NB4 (cell line): ENCODE measurements around the gene MUSK.
"Not testable (repeated sequence)": the region's sequence is repeated elsewhere in the genome, so short reads cannot be mapped to it uniquely, and the experiment has no call there.

ENCODE experiments used
- DNase-seq: peaks from one replicate; pipeline ENCODE4 v3.0.0; 2010; ENCODE audit warnings: low read depth
- H3K4me3 ChIP-seq: one replicate; pipeline ENCODE4 v1.5.1; 2011; ENCODE audit warnings: mild to moderate bottlenecking, low read depth, low read length, moderate library complexity
- CTCF ChIP-seq: IDR thresholded peaks from one replicate; pipeline ENCODE4 v1.5.1; 2012; ENCODE audit warnings: low read depth, low read length
- MAX ChIP-seq: IDR thresholded peaks from 2 replicates; pipeline ENCODE4 v1.6.1; 2011; ENCODE audit warnings: low read depth, low read length
- MYC ChIP-seq: IDR thresholded peaks from 2 replicates; pipeline ENCODE4 v1.6.1; 2011; ENCODE audit warnings: low read depth, low read length
- POLR2A ChIP-seq: IDR thresholded peaks from 2 replicates; pipeline ENCODE4 v1.6.1; 2011; ENCODE audit warnings: mild to moderate bottlenecking; ENCODE audit not compliant: insufficient read length; ENCODE audit errors: extremely low read depth

The MUSK gene

GRCh38 chr9:110812886-110813285, 144.3 kb downstream of the MUSK start:
- no peak overlapping the region for H3K4me3 ChIP-seq
- DNase-seq = no peak
- TF ChIP-seq MYC = no peak
- TF ChIP-seq CTCF = no peak

- TF ChIP-seq MAX (no peak), CTCF (no peak), POLR2A (no peak), MYC (no peak)
- DNase-seq = no peak
Measured at GRCh38 chr9:110814159-110814558, 145.6 kb downstream of the MUSK start.

GRCh38 chr9:110815361-110815760, 146.8 kb downstream of the MUSK start:
- no peak for DNase-seq

More at GRCh38 chr9:110814159-110814558, 145.6 kb downstream of the MUSK start:
- H3K4me3 ChIP-seq = no peak overlapping the region

GRCh38 chr9:110820381-110820780, 151.8 kb downstream of the MUSK start:
- TF ChIP-seq CTCF (no peak), POLR2A (no peak), MYC (no peak), MAX (no peak)
- H3K4me3 ChIP-seq = no peak overlapping the region
- no peak for DNase-seq

More at GRCh38 chr9:110815361-110815760, 146.8 kb downstream of the MUSK start:
- no peak for TF ChIP-seq MAX
- no peak overlapping the region for H3K4me3 ChIP-seq

GRCh38 chr9:110821064-110821463, 152.5 kb downstream of the MUSK start:
- TF ChIP-seq MYC (no peak), MAX (no peak)
- no peak overlapping the region for H3K4me3 ChIP-seq
- DNase-seq = no peak

- not testable (repeated sequence) for DNase-seq, H3K4me3 ChIP-seq
Measured at GRCh38 chr9:110825129-110825528, 156.5 kb downstream of the MUSK start.

- H3K4me3 ChIP-seq = no peak overlapping the region
- TF ChIP-seq POLR2A (no peak), MYC (no peak), CTCF (no peak), MAX (no peak)
- no peak for DNase-seq
Measured at GRCh38 chr9:110825950-110826349, 157.4 kb downstream of the MUSK start.

GRCh38 chr9:110826400-110826799, 157.8 kb downstream of the MUSK start:
- DNase-seq, H3K4me3 ChIP-seq: not testable (repeated sequence)
